HG03103 (cell line): ENCODE measurements around the gene GLUD1.
"Not testable (repeated sequence)": the region's sequence is repeated elsewhere in the genome, so short reads cannot be mapped to it uniquely, and the experiment has no call there.

ENCODE experiments used
- ATAC-seq: cut with Tn5 transposase; IDR thresholded peaks from one replicate; pipeline ENCODE4 v1.9.1; 2021; ENCODE audit warnings: low read depth; ENCODE audit not compliant: unreplicated experiment

The GLUD1 gene

DNA sequence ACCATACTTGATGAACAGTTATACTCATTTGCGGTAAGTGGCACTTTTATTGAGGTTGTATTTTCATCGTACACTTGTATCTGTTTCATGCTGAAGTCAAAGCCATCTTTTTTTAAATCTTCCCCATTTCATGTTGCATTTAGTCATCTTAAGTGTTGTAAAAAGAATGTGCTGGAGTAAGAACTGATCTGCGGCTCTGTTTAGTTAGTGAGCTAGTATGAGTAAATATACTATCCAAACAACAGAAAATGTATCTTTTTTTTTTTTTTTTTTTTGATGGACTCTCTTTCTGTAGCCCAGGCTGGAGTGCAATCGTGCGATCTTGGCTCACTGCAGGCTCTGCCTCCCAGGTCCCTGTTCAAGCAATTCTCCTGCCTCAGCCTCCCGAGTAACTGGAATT, 87.0 kb downstream of the GLUD1 start:
- not testable (repeated sequence) for ATAC-seq

DNA sequence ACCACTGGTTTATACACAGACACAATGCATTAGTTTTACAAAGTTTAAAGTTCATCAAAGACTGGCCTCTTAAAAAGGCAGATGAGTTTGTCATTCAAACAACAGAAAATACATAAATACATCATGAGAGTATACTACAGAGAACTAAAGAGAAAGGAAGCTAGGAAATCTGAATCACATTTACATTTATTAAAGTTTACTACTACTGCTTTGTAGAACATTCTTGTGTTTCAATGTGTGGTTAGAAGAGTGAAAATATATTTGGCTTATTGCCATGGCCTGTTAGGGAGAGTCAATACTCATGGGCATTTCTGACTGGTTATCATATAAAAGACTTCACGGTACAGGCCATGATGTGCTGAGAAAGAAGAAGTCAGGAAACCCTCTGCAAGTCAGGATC, 87.5 kb downstream of the GLUD1 start:
- not testable (repeated sequence) for ATAC-seq

DNA sequence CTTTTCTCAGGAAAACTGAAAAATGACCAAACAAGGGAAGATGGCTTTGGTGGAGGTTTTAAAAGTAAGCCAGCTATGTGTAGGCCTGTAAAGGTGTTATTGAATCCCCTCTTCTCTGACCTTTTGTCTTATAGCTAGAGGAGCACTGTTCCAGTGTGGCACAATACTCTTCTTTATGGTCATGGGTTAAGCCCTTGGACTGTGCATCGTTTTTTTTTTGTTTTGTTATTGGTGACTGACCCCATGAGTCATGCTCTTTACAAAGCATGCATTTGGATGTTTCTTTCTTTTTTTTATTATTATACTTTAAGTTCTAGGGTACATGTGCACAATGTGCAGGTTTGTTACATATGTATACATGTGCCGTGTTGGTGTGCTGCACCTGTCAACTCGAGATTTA, 94.2 kb downstream of the GLUD1 start:
- no peak for ATAC-seq
